Transverse colon (tissue), 3 donors: ENCODE results near the gene IMPDH1.

ENCODE experiments used
- CTCF ChIP-seq, 5 experiments: fragments of 200-600 bp in 3 of 5; fragments of 450-650 bp in 2 of 5; sonication (generic) in 3 of 5; IDR thresholded peaks; 1 replicate in 2 of 5; 2 replicates in 3 of 5; pipeline ENCODE4 v1.5.1; 2016 to 2017; ENCODE audit warnings: antibody characterized with exemption in 5 of 5, inconsistent platforms in 3 of 5, mild to moderate bottlenecking in 2 of 5, moderate library complexity in 1 of 5
- POLR2A ChIP-seq: fragments of 450-650 bp; IDR thresholded peaks from one replicate; pipeline ENCODE4 v1.6.1; 2016; ENCODE audit warnings: antibody characterized with exemption, mild to moderate bottlenecking, moderate library complexity

GRCh38 chr7:128356546-128357216 lies 53.1 kb downstream of the IMPDH1 start:
- no peak for TF ChIP-seq CTCF (IDR thresholded peaks at IDR 0.05)
- no peak for TF ChIP-seq POLR2A
